Activated B cell treated with CpG ODN at 0.5 μM for 24 hours (primary cell): ENCODE measurements around the gene WAPL. TPM values are rescaled to one million over a fixed set of nuclear protein-coding genes. Genes with fewer than 3 reads are reported as not detected.

Source experiments
- ATAC-seq: fragments of 200-7000 bp; cut with Tn5 transposase; one replicate; pipeline ENCODE4 v1.10.0; 2021; ENCODE audit warnings: low read depth, mild to moderate bottlenecking, moderate library complexity
- CTCF ChIA-PET: fragments of 350-600 bp; sonication (Branson Sonifier 250); formaldehyde crosslinking; loops from one replicate; lab custom pipeline; 2021; ENCODE audit warnings: antibody characterized with exemption; lab: Charles Lee
- POLR2A ChIA-PET: fragments of 350-600 bp; sonication (Branson Sonifier 250); formaldehyde crosslinking; loops from one replicate; lab custom pipeline; 2021; ENCODE audit warnings: antibody characterized with exemption; lab: Charles Lee
- DNase-seq: peaks from one replicate; pipeline ENCODE4 v3.0.0; 2022
- H3K27ac Mint-ChIP-seq: one replicate; pipeline ENCODE4 v1.8.0; 2020; ENCODE audit warnings: mixed read lengths
- H3K27me3 Mint-ChIP-seq: one replicate; pipeline ENCODE4 v1.8.0; 2021; ENCODE audit warnings: mixed read lengths
- H3K36me3 Mint-ChIP-seq: one replicate; pipeline ENCODE4 v1.8.0; 2021; ENCODE audit warnings: low read depth, mixed read lengths
- H3K4me1 Mint-ChIP-seq: one replicate; pipeline ENCODE4 v1.8.0; 2021; ENCODE audit warnings: mixed read lengths
- H3K4me3 Mint-ChIP-seq: one replicate; pipeline ENCODE4 v1.8.0; 2020; ENCODE audit warnings: mild to moderate bottlenecking, mixed read lengths
- H3K9me3 Mint-ChIP-seq: one replicate; pipeline ENCODE4 v1.8.0; 2020; ENCODE audit warnings: mixed read lengths
- CTCF ChIP-seq: fragments of 200-600 bp; IDR thresholded peaks from one replicate; pipeline ENCODE4 v1.8.0; 2022; ENCODE audit warnings: antibody characterized with exemption, mild to moderate bottlenecking
- intact Hi-C: fragments of 100-400 bp; cut with micrococcal nuclease; formaldehyde crosslinking; loops from one replicate; pipeline ENCODE4 v1.15.1; 2024
- total RNA-seq: library from RNA; stranded (reverse); gene quantifications from 2 replicates; pipeline ENCODE4 v1.2.3, GENCODE V29; 2022

WAPL gene
- total RNA-seq, 1 donor from 2014 or later: 38.5 TPM

- H3K4me1 Mint-ChIP-seq: peaks cover 9% of the 10 kb centered on the region
- POLR2A ChIA-PET: interaction anchor here (0.6 kb wide), 1 partner anchor 40 kb away, joined by 4 read pairs; no protein-coding TSS in a partner anchor
- H3K36me3 Mint-ChIP-seq: peaks cover 63% of the 10 kb centered on the region
- H3K4me3 Mint-ChIP-seq: no peak overlapping the region
- DNase-seq (no peak), ATAC-seq (no peak)
- CTCF ChIA-PET: no interaction called here
- no peaks in the 10 kb centered on the region for H3K9me3 Mint-ChIP-seq
- H3K27me3 Mint-ChIP-seq: no peaks in the 10 kb centered on the region
- no peak for TF ChIP-seq CTCF
- H3K27ac Mint-ChIP-seq: no peak overlapping the region
- intact Hi-C loops: no loop called here
Measured at GRCh38 chr10:86489071-86489810, 32.4 kb downstream of the WAPL start.

- Mint-ChIP-seq H3K36me3 (peaks cover 60% of the 10 kb centered on the region), H3K9me3 (no peaks in the 10 kb centered on the region), H3K4me3 (no peak overlapping the region), H3K4me1 (peaks cover 9% of the 10 kb centered on the region), H3K27ac (peak overlapping the region; percentile 42), H3K27me3 (no peaks in the 10 kb centered on the region)
- ChIA-PET CTCF (no interaction called here), POLR2A (interaction anchor here (1.5 kb wide), 1 partner anchor 73 kb away, joined by 3 read pairs; no protein-coding TSS in a partner anchor)
- intact Hi-C loops: no loop called here
- no peak for TF ChIP-seq CTCF
- no peak for DNase-seq
- ATAC-seq: no peak
Measured at GRCh38 chr10:86486856-86487255, 34.7 kb downstream of the WAPL start.

GRCh38 chr10:86483664-86484063, 37.9 kb downstream of the WAPL start:
- Mint-ChIP-seq H3K27ac (no peak overlapping the region), H3K4me3 (no peak overlapping the region), H3K36me3 (peaks cover 50% of the 10 kb centered on the region), H3K9me3 (no peaks in the 10 kb centered on the region), H3K27me3 (no peaks in the 10 kb centered on the region), H3K4me1 (peaks cover 12% of the 10 kb centered on the region)
- TF ChIP-seq CTCF: no peak
- intact Hi-C loops: no loop called here
- CTCF ChIA-PET: no interaction called here
- no peak for DNase-seq
- ATAC-seq: no peak
- POLR2A ChIA-PET: interaction anchor here (0.7 kb wide), 1 partner anchor 48 kb away, joined by 7 read pairs; no protein-coding TSS in a partner anchor

GRCh38 chr10:86481761-86482160, 39.8 kb downstream of the WAPL start:
- no peak for ATAC-seq
- ChIA-PET CTCF (no interaction called here), POLR2A (no interaction called here)
- Mint-ChIP-seq H3K36me3 (peaks cover 47% of the 10 kb centered on the region), H3K4me3 (no peak overlapping the region), H3K9me3 (no peaks in the 10 kb centered on the region), H3K4me1 (peaks cover 5% of the 10 kb centered on the region), H3K27me3 (no peaks in the 10 kb centered on the region), H3K27ac (no peak overlapping the region)
- TF ChIP-seq CTCF: no peak
- no peak for DNase-seq
- intact Hi-C loops: no loop called here

GRCh38 chr10:86480571-86480970, 41.0 kb downstream of the WAPL start:
- ATAC-seq: no peak
- Mint-ChIP-seq H3K9me3 (no peaks in the 10 kb centered on the region), H3K4me3 (no peak overlapping the region), H3K36me3 (peaks cover 49% of the 10 kb centered on the region), H3K4me1 (peaks cover 3% of the 10 kb centered on the region), H3K27me3 (no peaks in the 10 kb centered on the region), H3K27ac (no peak overlapping the region)
- intact Hi-C loops: no loop called here
- ChIA-PET POLR2A (no interaction called here), CTCF (interaction anchor here (2.1 kb wide), 1 partner anchor 80 kb away, joined by 4 read pairs; no protein-coding TSS in a partner anchor)
- TF ChIP-seq CTCF: no peak
- no peak for DNase-seq
